Transverse colon (tissue), 4 donors: Measurements from ENCODE around the gene ROS1. TPM values are rescaled to one million over a fixed set of nuclear protein-coding genes. Genes with fewer than 3 reads are reported as not detected.

Experiments used
- DNase-seq: peaks from one replicate; pipeline ENCODE4 v3.0.0-alpha.2; 2019
- H3K27ac ChIP-seq, 4 donors: fragments of 200-600 bp; sonication (generic); 2 replicates each; pipeline ENCODE4 v1.5.1; 2016 to 2018; ENCODE audit warnings: inconsistent platforms in 4 of 4
- H3K27me3 ChIP-seq: fragments of 200-600 bp; sonication (generic); 2 replicates; pipeline ENCODE4 v1.5.1; 2017; ENCODE audit warnings: inconsistent platforms
- H3K36me3 ChIP-seq, 4 donors: fragments of 200-600 bp; sonication (generic); 2 replicates each; pipeline ENCODE4 v1.5.1; 2017 to 2019; ENCODE audit warnings: inconsistent platforms in 4 of 4
- H3K4me1 ChIP-seq, 4 donors: fragments of 200-600 bp; sonication (generic); 2 replicates each; pipeline ENCODE4 v1.5.1; 2017 to 2020; ENCODE audit warnings: inconsistent platforms in 4 of 4
- H3K4me3 ChIP-seq, 4 donors: fragments of 200-600 bp; sonication (generic); 1 replicate in 1 of 4; 2 replicates in 3 of 4; pipeline versions ENCODE4 v1.5.1 to v1.6.1; 2017 to 2019; ENCODE audit warnings: inconsistent platforms in 4 of 4
- H3K9me3 ChIP-seq, 2 donors: fragments of 200-600 bp; sonication (generic); 2 replicates each; pipeline ENCODE4 v1.5.1; 2017 to 2019; ENCODE audit warnings: inconsistent platforms in 2 of 2
- EP300 ChIP-seq: sonication (generic); formaldehyde crosslinking; IDR thresholded peaks from one replicate; pipeline ENCODE4 v1.6.1; 2017; ENCODE audit warnings: antibody characterized with exemption, low read depth
- POLR2A ChIP-seq: fragments of 450-650 bp; IDR thresholded peaks from one replicate; pipeline ENCODE4 v1.6.1; 2016; ENCODE audit warnings: antibody characterized with exemption, mild to moderate bottlenecking, moderate library complexity
- POLR2AphosphoS5 ChIP-seq, 3 donors: sonication (generic); formaldehyde crosslinking; IDR thresholded peaks; one replicate each; pipeline ENCODE4 v1.6.1; 2016; ENCODE audit warnings: antibody characterized with exemption in 3 of 3
- WGBS, 2 donors: methylation state at CpG; one replicate each; pipeline ENCODE4 v1.1.5; 2018; ENCODE audit warnings: low coverage in 1 of 2; 5-methylcytosine and 5-hydroxymethylcytosine counted together
- in situ Hi-C, 4 donors: fragments of 200-750 bp; cut with MboI; loops; one replicate each; pipeline versions ENCODE4 v1.15.0 to v1.15.1; 2017; ENCODE audit warnings: low sequenced_read_pairs in 3 of 4, low pct_ligation_motif_present in 1 of 4, low pct_unique_long_range_greater_than_20kb in 1 of 4
- intact Hi-C: fragments of 100-400 bp; cut with DNase I; formaldehyde crosslinking; loops from one replicate; pipeline ENCODE4 v1.15.1; 2023; ENCODE audit warnings: low total_unique reads
- total RNA-seq, 4 donors: library from RNA; depleted of rRNA; stranded (reverse); fragments of >200 nt; gene quantifications; one replicate each; pipeline ENCODE4 v1.1.0, GENCODE V29; 2016
- TF ChIP-seq, protein P1 (sequence below), 5 experiments: fragments of 200-600 bp in 3 of 5; fragments of 450-650 bp in 2 of 5; sonication (generic) in 3 of 5; IDR thresholded peaks; 1 replicate in 2 of 5; 2 replicates in 3 of 5; pipeline ENCODE4 v1.5.1; 2016 to 2017; ENCODE audit warnings: antibody characterized with exemption in 5 of 5, inconsistent platforms in 3 of 5, mild to moderate bottlenecking in 2 of 5, moderate library complexity in 1 of 5

The ROS1 gene
- total RNA-seq, 4 donors from 2014 or later, result 0.80 to 4.1 (median 2.5) TPM; not detected in 1

DNA sequence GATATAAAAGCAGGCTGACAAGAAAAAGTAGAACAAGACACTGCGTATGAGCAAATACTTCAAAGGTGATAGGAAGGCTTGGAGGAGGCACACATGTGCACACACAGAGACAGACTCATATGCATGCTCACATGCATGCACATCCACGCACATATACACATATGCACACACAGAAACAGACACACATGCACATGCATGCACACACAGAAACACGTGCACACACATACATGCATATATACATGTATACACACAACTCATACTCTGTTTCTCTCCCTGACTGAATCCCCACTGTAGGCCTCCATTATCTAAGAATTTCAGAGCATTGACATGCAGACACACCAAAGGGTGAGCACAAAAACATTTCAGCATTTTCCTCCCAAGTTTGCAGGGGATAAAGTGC, 116.7 kb downstream of the ROS1 start:
- DNase-seq, result no peak
- Histone ChIP-seq H3K9me3 (no peaks in the 10 kb centered on the region), H3K27ac (no peak overlapping the region), H3K27me3 (no peaks in the 10 kb centered on the region), H3K4me1 (peaks cover 0 to 7% (median 3%) of the 10 kb centered on the region in 4 donors), H3K36me3 (no peaks in the 10 kb centered on the region), H3K4me3 (no peak overlapping the region)
- in situ Hi-C loops (no loop called here), intact Hi-C loops (no loop called here)
- 66 to 70% methylated on average over 2 to 3 of the region's 3 CpGs for WGBS, 2 donors
- TF ChIP-seq POLR2AphosphoS5 (IDR thresholded peaks at IDR 0.05), result no peak
- TF ChIP-seq, protein P1, sequence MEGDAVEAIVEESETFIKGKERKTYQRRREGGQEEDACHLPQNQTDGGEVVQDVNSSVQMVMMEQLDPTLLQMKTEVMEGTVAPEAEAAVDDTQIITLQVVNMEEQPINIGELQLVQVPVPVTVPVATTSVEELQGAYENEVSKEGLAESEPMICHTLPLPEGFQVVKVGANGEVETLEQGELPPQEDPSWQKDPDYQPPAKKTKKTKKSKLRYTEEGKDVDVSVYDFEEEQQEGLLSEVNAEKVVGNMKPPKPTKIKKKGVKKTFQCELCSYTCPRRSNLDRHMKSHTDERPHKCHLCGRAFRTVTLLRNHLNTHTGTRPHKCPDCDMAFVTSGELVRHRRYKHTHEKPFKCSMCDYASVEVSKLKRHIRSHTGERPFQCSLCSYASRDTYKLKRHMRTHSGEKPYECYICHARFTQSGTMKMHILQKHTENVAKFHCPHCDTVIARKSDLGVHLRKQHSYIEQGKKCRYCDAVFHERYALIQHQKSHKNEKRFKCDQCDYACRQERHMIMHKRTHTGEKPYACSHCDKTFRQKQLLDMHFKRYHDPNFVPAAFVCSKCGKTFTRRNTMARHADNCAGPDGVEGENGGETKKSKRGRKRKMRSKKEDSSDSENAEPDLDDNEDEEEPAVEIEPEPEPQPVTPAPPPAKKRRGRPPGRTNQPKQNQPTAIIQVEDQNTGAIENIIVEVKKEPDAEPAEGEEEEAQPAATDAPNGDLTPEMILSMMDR (IDR thresholded peaks at IDR 0.05), result no peak
- TF ChIP-seq POLR2A, result no peak
- no peak for TF ChIP-seq EP300

DNA sequence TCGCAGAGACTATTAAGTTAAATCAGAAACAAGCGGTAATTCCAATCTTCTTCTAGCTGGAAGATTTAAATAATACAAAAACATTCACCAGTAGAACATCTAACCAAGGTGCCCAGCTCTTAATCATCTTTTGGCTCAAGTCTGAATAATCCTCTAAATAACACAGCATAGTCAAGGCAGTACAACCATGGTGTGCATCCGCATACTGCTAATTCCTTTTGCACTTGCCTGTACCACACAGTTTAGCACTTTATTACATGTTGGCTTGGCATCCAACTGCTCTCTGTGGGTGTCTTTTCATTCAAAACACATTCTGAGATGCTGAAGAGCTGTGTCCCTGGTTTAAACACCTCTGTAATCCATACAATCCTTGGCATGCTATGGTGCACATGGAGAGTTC, 118.1 kb downstream of the ROS1 start:
- intact Hi-C loops, result no loop called here
- Histone ChIP-seq H3K27ac (no peak overlapping the region), H3K27me3 (no peaks in the 10 kb centered on the region), H3K9me3 (no peaks in the 10 kb centered on the region), H3K36me3 (no peaks in the 10 kb centered on the region), H3K4me3 (no peak overlapping the region), H3K4me1 (peaks cover 0 to 7% (median 3%) of the 10 kb centered on the region in 4 donors)
- WGBS, 2 donors, result 71 to 94% methylated on average over 3 of the region's 3 CpGs
- no peak for DNase-seq
- TF ChIP-seq EP300 (no peak), POLR2A (no peak), POLR2AphosphoS5 (IDR thresholded peaks at IDR 0.05) (no peak)
- TF ChIP-seq, protein P1 (IDR thresholded peaks at IDR 0.05), result no peak
- in situ Hi-C loops, result no loop called here

DNA sequence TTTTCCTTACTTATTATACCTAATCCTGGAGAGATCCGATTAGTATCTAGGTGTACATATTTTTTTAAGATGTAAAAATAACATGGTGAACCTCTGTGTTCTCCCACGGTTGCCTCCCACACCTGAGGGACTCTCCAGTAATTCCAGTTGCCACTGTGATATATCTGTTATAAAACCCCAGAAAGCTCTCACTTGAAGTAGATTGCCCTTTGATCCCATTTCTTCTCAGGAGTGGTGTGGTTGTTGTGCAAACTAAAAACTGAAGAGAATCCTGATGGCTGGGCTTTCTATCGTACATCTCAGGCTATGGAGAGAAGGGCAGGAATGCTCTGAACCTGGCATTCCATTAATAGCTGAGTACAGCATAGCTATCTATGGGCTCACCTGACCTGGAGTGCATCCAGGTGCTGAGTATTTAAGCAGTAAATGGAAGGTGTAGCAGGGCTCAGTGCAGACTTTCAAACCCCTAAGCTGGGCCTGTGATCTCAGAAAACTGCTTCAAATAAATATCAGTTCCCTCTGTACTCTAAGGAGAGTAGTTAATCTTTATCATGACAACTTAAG, 119.4 kb downstream of the ROS1 start:
- WGBS, 2 donors, result 46 to 49% methylated on average over 3 of the region's 3 CpGs
- in situ Hi-C loops, result no loop called here
- H3K36me3 ChIP-seq, result no peaks in the 10 kb centered on the region
- H3K27ac ChIP-seq, result no peak overlapping the region
- no peak for TF ChIP-seq POLR2A
- TF ChIP-seq, protein P1 (IDR thresholded peaks at IDR 0.05), result no peak
- no peak for TF ChIP-seq POLR2AphosphoS5 (IDR thresholded peaks at IDR 0.05)
- TF ChIP-seq EP300, result no peak
- intact Hi-C loops, result no loop called here
- H3K9me3 ChIP-seq, result no peaks in the 10 kb centered on the region
- no peaks in the 10 kb centered on the region for H3K27me3 ChIP-seq
- peak; percentile 9 for DNase-seq
- H3K4me3 ChIP-seq, result no peak overlapping the region
- peaks cover 0 to 7% (median 3%) of the 10 kb centered on the region in 4 donors for H3K4me1 ChIP-seq

DNA sequence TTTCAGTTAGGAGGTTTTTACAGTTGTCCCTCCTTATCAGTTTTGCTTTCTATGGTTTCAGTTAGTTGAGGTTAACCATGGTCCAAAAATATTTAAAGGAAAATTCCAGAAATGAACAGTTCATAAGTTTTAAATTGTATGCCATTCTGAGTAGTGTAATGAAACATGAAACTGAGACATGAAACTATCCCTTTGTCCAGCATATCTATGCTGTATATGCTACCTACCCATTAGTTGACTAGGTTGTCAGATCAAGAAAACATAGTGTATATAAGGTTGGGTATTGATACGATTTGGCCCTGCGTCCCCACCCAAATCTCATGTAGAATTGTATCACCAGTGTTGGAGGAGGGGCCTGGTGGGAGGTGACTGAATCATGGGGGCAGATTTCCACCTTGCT, 121.3 kb downstream of the ROS1 start:
- Histone ChIP-seq H3K27ac (no peak overlapping the region), H3K4me1 (peaks cover 0 to 7% (median 3%) of the 10 kb centered on the region in 4 donors), H3K9me3 (no peaks in the 10 kb centered on the region), H3K27me3 (no peaks in the 10 kb centered on the region), H3K4me3 (no peak overlapping the region), H3K36me3 (no peaks in the 10 kb centered on the region)
- no peak for DNase-seq
- TF ChIP-seq POLR2A, result no peak
- WGBS, 2 donors, result 82% methylated on average over 2 of the region's 2 CpGs; no CpG with 5 or more reads in 1 of the 2 donors
- intact Hi-C loops (no loop called here), in situ Hi-C loops (no loop called here)

DNA sequence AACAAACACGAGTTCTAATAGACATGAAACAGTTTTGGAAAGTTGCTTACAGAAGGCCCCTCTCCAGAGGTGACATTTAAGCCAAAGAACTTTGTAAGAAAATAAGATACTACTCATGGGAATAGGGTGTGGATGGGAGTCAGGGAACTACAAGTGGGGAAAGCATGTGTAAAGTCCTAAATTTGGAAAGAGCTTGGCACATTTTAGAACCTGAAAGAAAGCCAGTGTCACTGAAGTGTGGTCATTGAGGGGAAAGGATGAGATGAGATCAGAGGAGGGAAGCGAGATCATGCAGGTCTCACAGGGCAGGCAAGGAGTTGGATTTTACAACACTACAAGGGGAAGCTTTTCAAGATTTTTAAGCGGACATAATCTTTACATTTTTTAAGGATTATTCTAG, 122.4 kb downstream of the ROS1 start:
- no peaks in the 10 kb centered on the region for H3K36me3 ChIP-seq
- in situ Hi-C loops, result no loop called here
- DNase-seq, result no peak
- no peak overlapping the region for H3K27ac ChIP-seq
- 77 to 83% methylated on average over 2 to 3 of the region's 3 CpGs for WGBS, 2 donors
- H3K4me1 ChIP-seq, result peaks cover 0 to 7% (median 3%) of the 10 kb centered on the region in 4 donors
- H3K27me3 ChIP-seq, result no peaks in the 10 kb centered on the region
- TF ChIP-seq, protein P1 (IDR thresholded peaks at IDR 0.05), result no peak
- no peak for TF ChIP-seq POLR2A
- no peak for TF ChIP-seq POLR2AphosphoS5 (IDR thresholded peaks at IDR 0.05)
- TF ChIP-seq EP300, result no peak
- H3K9me3 ChIP-seq, result no peaks in the 10 kb centered on the region
- H3K4me3 ChIP-seq, result no peak overlapping the region
- intact Hi-C loops, result no loop called here
